ENCODE measurements around the gene SLC44A3. TPM values are rescaled to one million over a fixed set of nuclear protein-coding genes. Genes with fewer than 3 reads are reported as not detected.

Gene SLC44A3
- total and polyA plus RNA-seq, 3 experiments from 2014 or later: 0.31 to 0.83 (median 0.47) TPM

- Histone ChIP-seq H3K36me3 (ENCODE audit: insufficient read depth, low read length) (no peaks in the 10 kb centered on the region), H3K9me3 (ENCODE audit: low read length) (no peaks in the 10 kb centered on the region), H3K4me1 (ENCODE audit: insufficient read depth, low read length) (no peaks in the 10 kb centered on the region), H3K4me3 (ENCODE audit: low read length) (no peak overlapping the region), H3K27me3 (ENCODE audit: insufficient read depth, low read length, poor library complexity, severe bottlenecking) (no peaks in the 10 kb centered on the region), H3K27ac (ENCODE audit: low read depth, low read length) (no peak overlapping the region)
- Mint-ChIP-seq H3K4me1 (no peaks in the 10 kb centered on the region), H3K36me3 (no peaks in the 10 kb centered on the region), H3K27ac (no peak overlapping the region), H3K4me3 (no peak overlapping the region), H3K9me3 (no peaks in the 10 kb centered on the region), H3K27me3 (peaks cover 4 to 10% of the 10 kb centered on the region in 2 donors)
- ChIA-PET POLR2A (no interaction called here), CTCF (no interaction called here)
- DNase-seq: no peak
Observed at GRCh38 chr1:94899756-94900155, 79.6 kb downstream of the SLC44A3 start.

GRCh38 chr1:94901841-94902240 is 81.7 kb downstream of the SLC44A3 start:
- POLR2A ChIA-PET: no interaction called here
- Histone ChIP-seq H3K9me3 (ENCODE audit: low read length) (no peaks in the 10 kb centered on the region), H3K36me3 (ENCODE audit: insufficient read depth, low read length) (no peaks in the 10 kb centered on the region), H3K4me3 (ENCODE audit: low read length) (no peak overlapping the region), H3K4me1 (ENCODE audit: insufficient read depth, low read length) (no peaks in the 10 kb centered on the region), H3K27ac (ENCODE audit: low read depth, low read length) (no peak overlapping the region), H3K27me3 (ENCODE audit: insufficient read depth, low read length, poor library complexity, severe bottlenecking) (no peaks in the 10 kb centered on the region)
- no peaks in the 10 kb centered on the region for H3K9me3 Mint-ChIP-seq
- peaks cover 4 to 14% of the 10 kb centered on the region in 2 donors for H3K27me3 Mint-ChIP-seq
- H3K4me1 Mint-ChIP-seq: no peaks in the 10 kb centered on the region
- H3K27ac Mint-ChIP-seq: no peak overlapping the region
- no peaks in the 10 kb centered on the region for H3K36me3 Mint-ChIP-seq
- no peak overlapping the region for H3K4me3 Mint-ChIP-seq
- CTCF ChIA-PET: interaction anchor here (0.8 kb wide), 1 partner anchor 9 kb away, joined by 3 read pairs; no protein-coding TSS in a partner anchor
- no peak for DNase-seq

GRCh38 chr1:94903280-94904009 is 83.3 kb downstream of the SLC44A3 start:
- H3K4me1 ChIP-seq (ENCODE audit: insufficient read depth, low read length): no peaks in the 10 kb centered on the region
- H3K27me3 ChIP-seq (ENCODE audit: insufficient read depth, low read length, poor library complexity, severe bottlenecking): no peaks in the 10 kb centered on the region
- no peaks in the 10 kb centered on the region for H3K9me3 Mint-ChIP-seq
- H3K27ac ChIP-seq (ENCODE audit: low read depth, low read length): no peak overlapping the region
- H3K4me1 Mint-ChIP-seq: no peaks in the 10 kb centered on the region
- H3K27me3 Mint-ChIP-seq: peaks cover 4 to 21% of the 10 kb centered on the region in 2 donors
- ChIA-PET CTCF (no interaction called here), POLR2A (no interaction called here)
- H3K36me3 ChIP-seq (ENCODE audit: insufficient read depth, low read length): no peaks in the 10 kb centered on the region
- H3K36me3 Mint-ChIP-seq: peaks cover 0 to 2% (median 0%) of the 10 kb centered on the region in 3 donors
- H3K4me3 ChIP-seq (ENCODE audit: low read length): no peak overlapping the region
- DNase-seq: no peak
- no peak overlapping the region for H3K27ac Mint-ChIP-seq
- no peaks in the 10 kb centered on the region for H3K9me3 ChIP-seq (ENCODE audit: low read length)
- H3K4me3 Mint-ChIP-seq: no peak overlapping the region

- no peak for DNase-seq
- H3K9me3 Mint-ChIP-seq: no peaks in the 10 kb centered on the region
- H3K27ac Mint-ChIP-seq: no peak overlapping the region
- no peaks in the 10 kb centered on the region for H3K27me3 ChIP-seq (ENCODE audit: insufficient read depth, low read length, poor library complexity, severe bottlenecking)
- H3K4me3 ChIP-seq (ENCODE audit: low read length): no peak overlapping the region
- peaks cover 4 to 31% of the 10 kb centered on the region in 2 donors for H3K27me3 Mint-ChIP-seq
- CTCF ChIA-PET: no interaction called here
- H3K4me1 ChIP-seq (ENCODE audit: insufficient read depth, low read length): no peaks in the 10 kb centered on the region
- no peaks in the 10 kb centered on the region for H3K9me3 ChIP-seq (ENCODE audit: low read length)
- H3K36me3 ChIP-seq (ENCODE audit: insufficient read depth, low read length): no peaks in the 10 kb centered on the region
- no peak overlapping the region for H3K4me3 Mint-ChIP-seq
- peaks cover 0 to 2% (median 0%) of the 10 kb centered on the region in 3 donors for H3K36me3 Mint-ChIP-seq
- POLR2A ChIA-PET: no interaction called here
- H3K4me1 Mint-ChIP-seq: no peaks in the 10 kb centered on the region
- H3K27ac ChIP-seq (ENCODE audit: low read depth, low read length): no peak overlapping the region
Observed at GRCh38 chr1:94905207-94905606, 85.0 kb downstream of the SLC44A3 start.

GRCh38 chr1:94906382-94906781 is 86.2 kb downstream of the SLC44A3 start:
- Histone ChIP-seq H3K4me1 (ENCODE audit: insufficient read depth, low read length) (no peaks in the 10 kb centered on the region), H3K9me3 (ENCODE audit: low read length) (no peaks in the 10 kb centered on the region), H3K36me3 (ENCODE audit: insufficient read depth, low read length) (no peaks in the 10 kb centered on the region), H3K4me3 (ENCODE audit: low read length) (no peak overlapping the region), H3K27me3 (ENCODE audit: insufficient read depth, low read length, poor library complexity, severe bottlenecking) (no peaks in the 10 kb centered on the region), H3K27ac (ENCODE audit: low read depth, low read length) (no peak overlapping the region)
- no peaks in the 10 kb centered on the region for H3K9me3 Mint-ChIP-seq
- peaks cover 0 to 2% (median 0%) of the 10 kb centered on the region in 3 donors for H3K36me3 Mint-ChIP-seq
- H3K4me1 Mint-ChIP-seq: no peaks in the 10 kb centered on the region
- peaks cover 4 to 42% of the 10 kb centered on the region in 2 donors for H3K27me3 Mint-ChIP-seq
- no peak for DNase-seq
- ChIA-PET CTCF (no interaction called here), POLR2A (no interaction called here)
- no peak overlapping the region for H3K4me3 Mint-ChIP-seq
- no peak overlapping the region for H3K27ac Mint-ChIP-seq

- Histone ChIP-seq H3K4me1 (ENCODE audit: insufficient read depth, low read length) (no peaks in the 10 kb centered on the region), H3K4me3 (ENCODE audit: low read length) (no peak overlapping the region), H3K9me3 (ENCODE audit: low read length) (no peaks in the 10 kb centered on the region), H3K27me3 (ENCODE audit: insufficient read depth, low read length, poor library complexity, severe bottlenecking) (no peaks in the 10 kb centered on the region), H3K36me3 (ENCODE audit: insufficient read depth, low read length) (no peaks in the 10 kb centered on the region), H3K27ac (ENCODE audit: low read depth, low read length) (no peak overlapping the region)
- Mint-ChIP-seq H3K9me3 (no peaks in the 10 kb centered on the region), H3K4me1 (no peaks in the 10 kb centered on the region), H3K27ac (no peak overlapping the region), H3K36me3 (peaks cover 0 to 2% (median 0%) of the 10 kb centered on the region in 3 donors), H3K4me3 (no peak overlapping the region), H3K27me3 (peaks cover 4 to 42% of the 10 kb centered on the region in 2 donors)
- DNase-seq: no peak
- ChIA-PET POLR2A (no interaction called here), CTCF (no interaction called here)
Observed at GRCh38 chr1:94907136-94907535, 87.0 kb downstream of the SLC44A3 start.

- H3K27me3 ChIP-seq (ENCODE audit: insufficient read depth, low read length, poor library complexity, severe bottlenecking): no peaks in the 10 kb centered on the region
Observed at GRCh38 chr1:94908190-94908589, 88.0 kb downstream of the SLC44A3 start.

GRCh38 chr1:94908965-94909364 is 88.8 kb downstream of the SLC44A3 start:
- Mint-ChIP-seq H3K4me1 (no peaks in the 10 kb centered on the region), H3K27ac (no peak overlapping the region), H3K27me3 (peaks cover 8 to 48% of the 10 kb centered on the region in 2 donors), H3K9me3 (no peaks in the 10 kb centered on the region), H3K36me3 (peaks cover 0 to 2% (median 0%) of the 10 kb centered on the region in 3 donors), H3K4me3 (no peak overlapping the region)
- Histone ChIP-seq H3K27me3 (ENCODE audit: insufficient read depth, low read length, poor library complexity, severe bottlenecking) (no peaks in the 10 kb centered on the region), H3K36me3 (ENCODE audit: insufficient read depth, low read length) (no peaks in the 10 kb centered on the region), H3K4me3 (ENCODE audit: low read length) (no peak overlapping the region), H3K27ac (ENCODE audit: low read depth, low read length) (no peak overlapping the region), H3K4me1 (ENCODE audit: insufficient read depth, low read length) (no peaks in the 10 kb centered on the region), H3K9me3 (ENCODE audit: low read length) (no peaks in the 10 kb centered on the region)
- ChIA-PET CTCF (interaction anchor here (1.0 kb wide), 1 partner anchor 55 kb away, joined by 3 read pairs; no protein-coding TSS in a partner anchor), POLR2A (no interaction called here)
- DNase-seq: no peak

More at GRCh38 chr1:94908190-94908589, 88.0 kb downstream of the SLC44A3 start:
- Mint-ChIP-seq H3K27me3 (peaks cover 5 to 42% of the 10 kb centered on the region in 2 donors), H3K4me3 (no peak overlapping the region), H3K9me3 (no peaks in the 10 kb centered on the region), H3K4me1 (no peaks in the 10 kb centered on the region), H3K36me3 (peaks cover 0 to 2% (median 0%) of the 10 kb centered on the region in 3 donors), H3K27ac (no peak overlapping the region)
- no peaks in the 10 kb centered on the region for H3K9me3 ChIP-seq (ENCODE audit: low read length)
- H3K4me3 ChIP-seq (ENCODE audit: low read length): no peak overlapping the region
- POLR2A ChIA-PET: no interaction called here
- CTCF ChIA-PET: no interaction called here
- H3K36me3 ChIP-seq (ENCODE audit: insufficient read depth, low read length): no peaks in the 10 kb centered on the region
- no peak for DNase-seq
- H3K27ac ChIP-seq (ENCODE audit: low read depth, low read length): no peak overlapping the region
- no peaks in the 10 kb centered on the region for H3K4me1 ChIP-seq (ENCODE audit: insufficient read depth, low read length)

All from CD8-positive, alpha-beta memory T cell (primary cell).